SIG-M5 treated with dmso at 0.1 percent for 504 hours (cell line): ENCODE data around the gene EIF5B.
A peak's percentile ranks its signal among the peaks of the same experiment; 100 is the strongest.
"Not testable (repeated sequence)": the region's sequence is repeated elsewhere in the genome, so short reads cannot be mapped to it uniquely, and the experiment has no call there.

ENCODE experiments used
- DNase-seq: peaks from one replicate; lab custom pipeline; 2025; ENCODE audit not compliant: unreplicated experiment; lab: John Stamatoyannopoulos, UW

Gene EIF5B

GRCh38 chr2:99368854-99369253, 31.7 kb downstream of the EIF5B start:
- not testable (repeated sequence) for DNase-seq

DNA sequence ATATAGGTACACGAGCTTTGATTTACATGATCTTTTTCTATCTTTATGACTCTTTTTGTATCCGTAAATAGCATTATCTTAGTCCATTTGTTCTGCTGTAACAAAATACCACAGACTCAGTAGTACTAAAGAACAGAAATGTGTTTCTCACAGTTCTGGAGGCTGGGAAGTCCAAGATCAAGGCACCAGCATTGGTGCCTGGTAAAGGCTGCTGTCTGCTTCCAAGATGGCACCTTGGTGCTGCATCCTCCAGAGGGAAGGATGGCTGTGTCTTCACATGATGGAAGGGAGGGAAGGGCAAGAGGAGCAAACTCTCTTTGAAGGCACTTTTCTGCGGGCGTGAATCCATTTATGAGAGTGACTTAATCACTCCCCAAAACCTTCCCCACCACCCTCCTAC, 36.0 kb downstream of the EIF5B start:
- no peak for DNase-seq

DNA sequence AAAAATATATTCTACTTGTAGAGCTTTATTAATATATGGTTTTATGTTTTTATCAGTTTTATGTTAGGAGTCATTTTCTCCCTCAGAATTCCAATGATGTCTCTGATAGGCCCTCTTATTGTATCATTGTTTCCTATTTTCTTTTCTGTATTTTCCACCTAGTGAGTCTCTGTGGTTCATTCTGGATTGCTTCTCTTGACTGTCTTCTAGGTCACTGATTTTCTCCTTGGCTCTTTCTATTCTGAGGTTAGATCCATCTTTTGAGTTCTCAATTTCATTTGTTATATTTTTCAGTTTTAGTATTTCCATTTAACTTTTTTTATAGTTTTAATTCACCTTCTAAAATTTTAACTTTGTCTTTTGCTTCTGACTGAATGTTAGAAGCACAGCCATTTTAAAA, 37.6 kb downstream of the EIF5B start:
- no peak for DNase-seq

- no peak for DNase-seq
Observed at GRCh38 chr2:99376254-99376864, 39.2 kb downstream of the EIF5B start.

DNA sequence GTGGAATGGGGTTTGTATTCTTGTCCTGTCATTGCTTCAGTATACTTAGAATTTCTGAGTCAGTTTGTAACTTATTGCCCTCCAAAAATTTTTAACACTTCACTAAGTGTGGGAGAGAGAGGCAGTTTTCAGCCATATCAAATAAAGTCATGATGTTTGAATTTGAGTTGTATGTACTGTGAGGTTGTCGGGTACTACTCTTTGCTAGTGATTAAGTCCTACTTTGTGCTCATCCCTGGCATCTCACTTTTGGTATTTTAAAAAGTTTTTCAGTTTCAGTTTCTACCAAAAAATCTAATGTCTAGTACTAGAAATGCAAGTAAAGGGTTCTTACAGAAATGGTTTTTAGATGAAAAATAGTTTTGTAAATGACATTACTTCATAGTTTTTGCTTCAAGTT, 40.7 kb downstream of the EIF5B start:
- no peak for DNase-seq

DNA sequence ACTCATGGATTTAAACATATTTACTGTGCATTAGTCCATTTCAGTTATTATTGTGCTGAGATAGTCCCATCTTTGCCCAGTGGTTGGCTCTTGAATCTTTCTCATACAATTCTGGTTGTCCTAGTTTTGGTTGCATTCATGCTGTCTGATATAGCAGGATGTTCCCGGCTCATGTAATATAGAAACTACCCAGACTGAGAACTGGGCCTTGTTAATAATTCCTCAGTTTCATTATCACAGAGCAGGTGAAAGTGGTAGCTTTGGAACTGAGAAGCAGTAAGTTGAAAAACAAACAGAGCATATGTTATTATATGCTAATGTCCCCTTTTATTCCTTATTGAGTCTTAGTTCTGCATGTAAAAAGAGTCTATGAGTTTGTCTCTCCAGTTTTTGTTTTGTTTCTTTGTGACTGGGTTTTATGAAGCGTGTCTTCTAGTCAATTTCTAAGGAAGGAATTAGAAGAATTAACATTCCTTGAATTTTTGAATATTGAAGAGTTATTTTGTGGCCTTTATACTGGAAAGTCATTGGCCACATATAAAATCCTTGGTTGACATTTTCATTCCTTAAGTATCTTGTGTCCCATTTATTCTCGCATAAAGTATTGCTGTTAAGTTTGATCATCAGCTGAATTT, 43.3 kb downstream of the EIF5B start:
- no peak for DNase-seq

GRCh38 chr2:99382143-99382542, 45.0 kb downstream of the EIF5B start:
- no peak for DNase-seq

- no peak for DNase-seq
Observed at GRCh38 chr2:99386011-99386410, 48.8 kb downstream of the EIF5B start.

- no peak for DNase-seq
Observed at GRCh38 chr2:99388892-99389291, 51.7 kb downstream of the EIF5B start.

DNA sequence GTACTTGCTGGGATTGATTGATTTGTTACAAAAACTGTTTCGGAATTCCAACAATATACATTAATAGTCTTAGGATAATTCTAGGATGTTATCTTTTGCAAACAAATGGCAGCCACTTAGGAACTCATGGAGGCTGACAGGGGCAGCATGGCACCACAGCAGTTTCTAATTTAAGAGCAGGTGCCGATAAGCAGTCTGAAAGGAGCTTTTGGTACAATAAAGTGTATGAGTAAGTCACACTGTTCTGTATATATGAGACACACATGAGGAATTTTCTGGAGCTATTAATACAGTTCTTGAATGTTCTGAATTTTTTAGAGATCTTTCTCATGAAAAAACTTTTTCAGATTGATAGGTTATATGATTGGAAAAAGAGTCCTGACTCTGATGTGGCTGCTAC, 52.2 kb downstream of the EIF5B start:
- DNase-seq, result no peak

DNA sequence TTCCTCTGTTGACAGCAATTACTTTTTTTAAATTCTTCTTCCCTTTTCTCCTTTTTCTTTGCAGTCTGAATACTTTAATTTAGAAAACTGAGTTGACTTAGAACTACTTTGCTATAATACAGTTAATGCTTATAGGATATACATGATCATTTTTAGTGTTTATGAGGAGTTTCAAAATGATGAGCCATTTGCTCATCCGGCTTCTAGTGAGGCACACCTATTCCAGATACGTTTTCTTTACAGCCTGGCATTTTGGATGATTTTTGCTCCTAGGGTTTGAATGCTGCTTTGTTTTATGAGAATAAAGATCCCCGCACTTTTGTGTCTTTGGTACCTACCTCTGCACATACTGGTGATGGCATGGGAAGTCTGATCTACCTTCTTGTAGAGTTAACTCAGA, 52.8 kb downstream of the EIF5B start:
- no peak for DNase-seq

GRCh38 chr2:99395589-99396130, 58.5 kb downstream of the EIF5B start:
- no peak for DNase-seq

DNA sequence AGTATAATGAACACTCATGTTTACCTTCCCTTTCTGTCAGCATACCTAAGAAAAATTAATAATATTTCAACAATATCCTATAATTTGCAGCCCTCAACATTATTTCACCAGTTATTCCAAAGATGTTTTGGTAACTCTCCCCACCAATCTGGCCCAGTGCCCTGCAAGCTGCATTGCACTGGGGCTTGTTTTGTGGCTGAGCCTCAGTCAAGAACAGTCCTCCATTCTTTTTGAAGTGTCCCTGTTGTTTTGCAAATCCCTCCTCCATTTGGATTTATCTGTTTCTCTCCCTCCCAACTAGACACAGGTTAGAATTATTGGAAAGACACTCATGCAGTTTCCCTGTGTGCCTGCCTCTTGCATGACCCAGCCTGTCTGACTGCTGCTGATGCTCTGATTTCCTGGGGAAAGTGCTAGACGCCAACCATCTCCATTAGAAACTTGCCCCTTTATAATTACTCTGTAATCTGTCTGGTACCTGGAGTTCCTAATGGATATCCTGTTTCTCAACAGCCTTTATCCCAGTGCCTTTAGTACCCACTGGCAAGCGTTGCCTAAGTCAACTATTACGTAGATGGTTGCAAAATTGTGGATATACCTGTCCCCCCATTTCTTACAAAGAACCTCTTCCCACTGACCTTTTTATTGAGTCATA, 60.2 kb downstream of the EIF5B start:
- no peak for DNase-seq

GRCh38 chr2:99398303-99398702, 61.1 kb downstream of the EIF5B start:
- DNase-seq, result no peak

DNA sequence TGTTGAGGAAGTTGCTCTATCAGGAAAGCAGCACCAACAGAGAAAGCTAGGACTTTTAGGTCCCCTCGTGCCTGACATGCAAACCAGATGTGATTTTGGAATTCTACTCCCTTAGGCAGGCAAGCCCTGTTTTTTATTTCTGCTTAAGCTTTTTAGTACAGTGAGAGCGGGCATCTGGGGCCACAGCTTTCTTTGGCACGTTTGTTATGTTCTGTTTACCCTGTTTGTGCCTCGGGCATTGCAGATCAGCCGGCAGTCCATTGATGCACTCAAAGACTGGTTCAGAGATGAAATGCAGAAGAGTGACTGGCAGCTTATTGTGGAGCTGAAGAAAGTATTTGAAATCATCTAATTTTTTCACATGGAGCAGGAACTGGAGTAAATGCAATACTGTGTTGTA, 61.9 kb downstream of the EIF5B start:
- no peak for DNase-seq

- no peak for DNase-seq
Observed at GRCh38 chr2:99399795-99400194, 62.6 kb downstream of the EIF5B start.

DNA sequence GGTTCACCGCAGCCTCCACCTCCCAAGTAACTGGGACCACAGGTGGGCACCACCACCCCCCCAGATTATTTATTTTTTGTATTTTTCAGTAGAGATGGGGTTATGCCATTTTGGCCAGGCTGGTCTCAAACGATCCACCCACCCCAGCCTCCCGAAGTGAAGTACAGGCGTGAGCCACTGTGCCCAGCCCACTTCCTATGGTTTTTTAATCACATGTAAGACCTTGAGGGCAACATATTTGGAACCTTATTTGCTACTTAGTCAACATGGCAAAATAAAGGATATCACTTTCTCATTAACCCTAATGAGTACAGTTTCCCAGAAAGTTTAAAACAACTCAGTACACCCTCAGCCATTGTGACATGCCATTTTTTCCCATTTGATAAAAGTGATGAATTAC, 64.7 kb downstream of the EIF5B start:
- no peak for DNase-seq

DNA sequence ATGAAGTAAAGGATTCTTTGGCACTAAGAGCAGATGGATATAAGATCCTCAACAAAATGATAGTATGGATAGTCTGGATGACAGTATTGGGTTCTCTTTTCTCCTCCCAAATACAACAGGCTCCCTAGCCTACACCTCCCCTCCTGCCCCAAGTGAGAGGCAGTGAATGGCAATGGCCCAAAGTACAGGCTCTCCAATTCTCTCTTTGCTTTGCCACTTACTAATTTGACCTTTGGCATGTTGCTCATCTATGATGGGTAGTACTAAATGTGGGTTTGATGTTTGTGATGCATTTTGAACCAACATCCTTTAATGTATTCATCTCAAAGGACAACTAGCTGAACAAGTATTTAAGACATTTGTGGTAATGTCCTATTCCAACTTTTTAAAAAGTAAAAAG, 65.9 kb downstream of the EIF5B start:
- no peak for DNase-seq

GRCh38 chr2:99403524-99403923, 66.3 kb downstream of the EIF5B start:
- DNase-seq, result no peak

DNA sequence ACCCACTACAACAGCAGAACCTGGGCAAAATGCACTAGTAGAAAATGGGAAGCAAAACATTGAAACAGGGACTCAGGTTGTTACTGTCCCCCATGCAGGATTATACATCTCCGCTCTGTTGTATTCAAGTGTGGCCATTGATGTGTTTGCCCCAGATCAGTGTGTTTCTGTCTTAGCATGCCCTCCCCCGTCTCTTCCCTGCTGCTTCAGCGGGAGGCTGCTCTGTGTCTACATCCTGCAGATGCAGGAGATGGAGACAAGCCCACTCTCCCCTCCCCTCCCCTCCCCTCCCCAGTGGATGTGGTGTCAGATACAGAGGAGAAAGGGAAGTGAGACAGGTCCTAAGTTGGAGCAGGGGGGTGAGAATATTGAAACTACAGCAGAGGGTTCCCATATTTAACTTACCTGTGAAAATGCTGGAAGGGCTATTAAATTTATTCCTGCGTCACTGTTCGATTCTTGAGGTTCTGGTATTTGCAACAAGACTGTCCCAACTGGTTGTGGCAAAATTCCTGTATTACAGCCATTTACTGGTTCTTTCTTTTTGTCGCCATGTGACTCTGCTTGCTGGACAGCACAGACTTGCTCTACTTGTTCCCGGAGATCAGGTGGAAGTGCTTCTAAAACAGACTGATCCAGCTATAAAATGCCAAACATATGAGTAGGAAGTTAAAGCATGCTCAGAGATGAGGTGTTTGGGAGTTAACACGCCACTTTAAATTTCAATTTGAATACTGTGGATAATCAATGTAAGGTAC, 67.0 kb downstream of the EIF5B start:
- DNase-seq, result peak; percentile 65

GRCh38 chr2:99404797-99405669, 67.8 kb downstream of the EIF5B start:
- no peak for DNase-seq
